ENCODE results near the gene R3HDM2. TPM values are rescaled to one million over a fixed set of nuclear protein-coding genes. Genes with fewer than 3 reads are reported as not detected.

Gene R3HDM2
- total and polyA plus RNA-seq, 2 experiments from 2014 or later: 13.4 to 28.7 TPM

GRCh38 chr12:57323416-57323815 lies 107.4 kb downstream of the R3HDM2 start:
- no peak overlapping the region for H3K4me2 ChIP-seq
- no peak for TF ChIP-seq CTCF (IDR thresholded peaks at IDR 0.05; ENCODE audit: poor library complexity)
- no peak for TF ChIP-seq EZH2 (IDR thresholded peaks at IDR 0.05; ENCODE audit: borderline replicate concordance)
- TF ChIP-seq EZH2phosphoT487 (IDR thresholded peaks at IDR 0.05; ENCODE audit: low read depth, severe bottlenecking, unreplicated experiment): no peak
- H4K20me1 ChIP-seq (ENCODE audit: insufficient read depth, poor library complexity, severe bottlenecking): no peaks in the 10 kb centered on the region
- H3K79me2 ChIP-seq: peaks cover 3% of the 10 kb centered on the region
- no peak overlapping the region for H3K27ac ChIP-seq
- 73% methylated on average over 3 of the region's 3 CpGs for WGBS (ENCODE audit: low lambda C conversion rate, missing lambda C conversion rate)
- DNase-seq (ENCODE audit: low spot score): no peak
- no peak overlapping the region for H2AFZ ChIP-seq
- no peak overlapping the region for H3K4me3 ChIP-seq
- no peaks in the 10 kb centered on the region for H3K9me3 ChIP-seq (ENCODE audit: low read depth)
- H3K9me2 ChIP-seq (replicated peaks; ENCODE audit: insufficient read depth): no peaks in the 10 kb centered on the region
- H3K4me1 ChIP-seq (ENCODE audit: insufficient read depth): peaks cover 4% of the 10 kb centered on the region
- H3K36me3 ChIP-seq (replicated peaks; ENCODE audit: insufficient read depth, low read depth): no peaks in the 10 kb centered on the region
- H3K27me3 ChIP-seq: no peaks in the 10 kb centered on the region

- TF ChIP-seq EZH2phosphoT487 (IDR thresholded peaks at IDR 0.05; ENCODE audit: low read depth, severe bottlenecking, unreplicated experiment): no peak
- TF ChIP-seq EZH2 (IDR thresholded peaks at IDR 0.05; ENCODE audit: borderline replicate concordance): no peak
- no peak for TF ChIP-seq CTCF (IDR thresholded peaks at IDR 0.05; ENCODE audit: poor library complexity)
- H3K4me2 ChIP-seq: no peak overlapping the region
- H3K79me2 ChIP-seq: no peaks in the 10 kb centered on the region
- WGBS (ENCODE audit: low lambda C conversion rate, missing lambda C conversion rate): 74% methylated on average over 2 of the region's 2 CpGs
- peaks cover 4% of the 10 kb centered on the region for H3K4me1 ChIP-seq (ENCODE audit: insufficient read depth)
- H3K36me3 ChIP-seq (replicated peaks; ENCODE audit: insufficient read depth, low read depth): no peaks in the 10 kb centered on the region
- no peak for DNase-seq (ENCODE audit: low spot score)
- H3K27me3 ChIP-seq: no peaks in the 10 kb centered on the region
- H3K4me3 ChIP-seq: no peak overlapping the region
- H2AFZ ChIP-seq: no peak overlapping the region
- no peaks in the 10 kb centered on the region for H4K20me1 ChIP-seq (ENCODE audit: insufficient read depth, poor library complexity, severe bottlenecking)
- H3K9me2 ChIP-seq (replicated peaks; ENCODE audit: insufficient read depth): no peaks in the 10 kb centered on the region
- no peak overlapping the region for H3K27ac ChIP-seq
- H3K9me3 ChIP-seq (ENCODE audit: low read depth): no peaks in the 10 kb centered on the region
These were observed 110.2 kb downstream of the R3HDM2 start for GRCh38 chr12:57320639-57321038.

GRCh38 chr12:57319678-57320469 lies 111.0 kb downstream of the R3HDM2 start:
- H3K9me3 ChIP-seq (ENCODE audit: low read depth): no peaks in the 10 kb centered on the region
- H3K9me2 ChIP-seq (replicated peaks; ENCODE audit: insufficient read depth): no peaks in the 10 kb centered on the region
- WGBS (ENCODE audit: low lambda C conversion rate, missing lambda C conversion rate): 78% methylated on average over 11 of the region's 11 CpGs
- H3K27me3 ChIP-seq: no peaks in the 10 kb centered on the region
- no peaks in the 10 kb centered on the region for H3K79me2 ChIP-seq
- peak overlapping the region; percentile 30 for H3K4me2 ChIP-seq
- no peaks in the 10 kb centered on the region for H4K20me1 ChIP-seq (ENCODE audit: insufficient read depth, poor library complexity, severe bottlenecking)
- no peak overlapping the region for H2AFZ ChIP-seq
- no peaks in the 10 kb centered on the region for H3K36me3 ChIP-seq (replicated peaks; ENCODE audit: insufficient read depth, low read depth)
- TF ChIP-seq EZH2phosphoT487 (IDR thresholded peaks at IDR 0.05; ENCODE audit: low read depth, severe bottlenecking, unreplicated experiment): no peak
- TF ChIP-seq EZH2 (IDR thresholded peaks at IDR 0.05; ENCODE audit: borderline replicate concordance): no peak
- TF ChIP-seq CTCF (IDR thresholded peaks at IDR 0.05; ENCODE audit: poor library complexity): no peak
- DNase-seq (ENCODE audit: low spot score): no peak
- H3K4me3 ChIP-seq: no peak overlapping the region
- H3K4me1 ChIP-seq (ENCODE audit: insufficient read depth): peaks cover 4% of the 10 kb centered on the region
- H3K27ac ChIP-seq: peak overlapping the region; percentile 51
